HUES48 (cell line): ENCODE data around the gene FGFR1OP2.

ENCODE experiments used
- H3K27ac ChIP-seq: one replicate; pipeline ENCODE4 v1.7.0; 2013; ENCODE audit warnings: low read depth, low read length, inconsistent platforms
- H3K27me3 ChIP-seq: 2 replicates; pipeline ENCODE4 v1.6.1; 2013; ENCODE audit warnings: mild to moderate bottlenecking, low read length; ENCODE audit not compliant: control insufficient read depth, insufficient read depth
- H3K36me3 ChIP-seq: 2 replicates; pipeline ENCODE4 v1.6.1; 2013; ENCODE audit warnings: low read length; ENCODE audit not compliant: control insufficient read depth, insufficient read depth
- H3K4me1 ChIP-seq: 2 replicates; pipeline ENCODE4 v1.6.1; 2013; ENCODE audit warnings: mild to moderate bottlenecking, low read length; ENCODE audit not compliant: control insufficient read depth, insufficient read depth
- H3K4me3 ChIP-seq: 2 replicates; pipeline ENCODE4 v1.5.1; 2013; ENCODE audit warnings: mild to moderate bottlenecking, low read depth, low read length
- H3K9ac ChIP-seq: 2 replicates; pipeline ENCODE4 v1.6.1; 2013; ENCODE audit warnings: mild to moderate bottlenecking, low read depth, low read length, moderate library complexity
- H3K9me3 ChIP-seq: 2 replicates; pipeline ENCODE4 v1.6.1; 2013; ENCODE audit warnings: low read length; ENCODE audit not compliant: control insufficient read depth, insufficient read depth

Gene FGFR1OP2

DNA sequence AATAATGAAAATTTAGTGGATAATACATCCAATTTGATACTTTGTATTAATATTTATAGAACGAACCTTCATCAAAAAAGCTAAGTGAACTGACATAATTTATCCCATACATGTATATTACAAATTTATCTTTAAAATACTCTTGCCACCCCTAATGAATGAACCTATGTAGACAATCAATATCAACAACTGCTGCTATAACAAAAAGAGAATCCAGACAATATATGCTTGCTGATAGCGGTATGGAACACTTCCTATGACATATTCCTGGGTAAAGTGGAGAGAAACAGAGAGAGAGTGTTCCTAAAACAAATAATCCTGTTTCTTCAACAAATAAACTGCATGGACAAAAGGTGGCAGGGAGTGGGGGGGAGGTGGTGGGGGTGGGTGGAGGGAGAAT is 44.6 kb downstream of the FGFR1OP2 start:
- Histone ChIP-seq H3K4me3 (no peak overlapping the region), H3K36me3 (peaks cover 53% of the 10 kb centered on the region)

DNA sequence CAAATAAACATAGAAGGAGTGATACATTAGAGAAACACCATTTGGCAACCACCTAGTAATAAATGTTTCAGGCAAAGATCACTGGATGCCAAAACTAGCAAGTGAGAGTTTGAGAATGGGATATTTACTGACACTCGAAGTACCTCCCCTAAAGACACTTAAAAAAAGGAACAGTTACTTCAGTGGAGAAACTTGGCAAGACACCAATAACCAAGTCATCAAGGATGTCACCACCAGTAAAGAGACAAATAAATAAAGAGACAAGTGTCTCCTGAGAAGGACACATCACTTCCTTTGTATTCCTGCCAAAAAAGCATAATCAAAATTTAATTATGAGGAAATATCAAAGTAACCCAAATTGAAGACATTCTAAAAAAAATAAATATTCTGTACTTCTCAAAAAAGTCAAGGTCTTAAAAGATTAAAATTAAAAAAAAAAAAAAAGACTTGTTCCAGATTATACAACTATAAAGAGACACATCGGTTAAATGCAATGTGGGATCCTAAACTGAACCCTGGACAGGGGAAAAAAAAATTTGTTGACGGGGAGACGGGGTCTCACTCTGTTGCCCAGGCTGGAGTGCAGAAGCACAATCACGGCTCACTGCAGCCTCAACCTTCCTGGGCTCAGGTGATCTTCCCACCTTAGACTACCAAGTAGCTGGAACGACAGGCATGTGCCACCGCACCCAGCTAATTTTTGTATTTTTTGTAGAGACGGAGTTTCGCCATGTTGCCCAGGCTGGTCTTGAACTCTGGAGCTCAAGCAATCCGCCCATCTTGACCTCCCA is 49.6 kb downstream of the FGFR1OP2 start:
- Histone ChIP-seq H3K4me3 (no peak overlapping the region), H3K27ac (no peak overlapping the region), H3K36me3 (peaks cover 52% of the 10 kb centered on the region), H3K4me1 (no peaks in the 10 kb centered on the region), H3K9ac (no peak overlapping the region), H3K9me3 (no peaks in the 10 kb centered on the region), H3K27me3 (no peaks in the 10 kb centered on the region)

More for the DNA sequence above, 44.6 kb downstream of the FGFR1OP2 start:
- no peaks in the 10 kb centered on the region for H3K27me3 ChIP-seq
- H3K27ac ChIP-seq = no peak overlapping the region
- H3K9me3 ChIP-seq = no peaks in the 10 kb centered on the region
- H3K4me1 ChIP-seq = no peaks in the 10 kb centered on the region
- no peak overlapping the region for H3K9ac ChIP-seq

DNA sequence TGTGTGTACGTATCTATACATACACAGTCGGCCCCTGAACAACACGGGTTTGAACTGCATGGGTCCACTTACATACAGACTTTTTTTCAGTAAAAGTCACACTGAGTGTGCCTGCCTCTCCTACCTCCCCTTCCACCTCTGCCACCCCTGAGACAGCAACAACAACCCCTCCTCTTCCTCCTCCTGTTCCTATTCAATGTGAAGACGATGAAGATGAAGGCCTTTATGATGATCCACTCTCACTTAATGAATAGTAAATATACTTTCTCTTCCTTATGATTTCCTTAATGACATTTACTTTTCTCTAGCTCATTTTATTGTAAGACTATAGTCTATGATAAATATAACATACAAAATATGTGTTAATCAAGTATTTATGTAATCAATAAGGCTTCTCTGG is 50.4 kb downstream of the FGFR1OP2 start:
- no peaks in the 10 kb centered on the region for H3K27me3 ChIP-seq
- no peaks in the 10 kb centered on the region for H3K4me1 ChIP-seq
- H3K9ac ChIP-seq = no peak overlapping the region
- no peak overlapping the region for H3K4me3 ChIP-seq
- no peak overlapping the region for H3K27ac ChIP-seq
- no peaks in the 10 kb centered on the region for H3K9me3 ChIP-seq
- H3K36me3 ChIP-seq = peaks cover 54% of the 10 kb centered on the region

DNA sequence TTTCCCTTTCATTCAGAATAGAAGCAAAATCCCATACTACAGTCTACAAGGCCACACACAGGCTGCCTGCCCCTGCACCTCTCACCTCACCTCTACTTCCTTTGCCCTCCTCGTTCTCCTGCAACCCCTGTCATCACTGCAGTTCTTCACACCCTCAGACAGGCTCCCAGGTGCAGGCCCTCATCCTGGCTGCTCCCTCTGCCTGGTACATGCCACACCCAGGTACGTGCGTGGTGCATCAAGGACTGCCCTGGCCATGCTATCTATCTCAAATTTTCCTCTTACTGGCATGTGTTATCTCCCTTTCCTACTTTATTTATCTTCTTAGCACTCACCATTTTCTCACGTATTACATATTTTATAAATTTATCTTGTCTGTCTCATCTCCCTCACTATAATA is 51.6 kb downstream of the FGFR1OP2 start:
- no peak overlapping the region for H3K4me3 ChIP-seq
- no peak overlapping the region for H3K27ac ChIP-seq
- H3K36me3 ChIP-seq = peaks cover 55% of the 10 kb centered on the region
- no peaks in the 10 kb centered on the region for H3K4me1 ChIP-seq
- no peak overlapping the region for H3K9ac ChIP-seq
- no peaks in the 10 kb centered on the region for H3K9me3 ChIP-seq
- no peaks in the 10 kb centered on the region for H3K27me3 ChIP-seq

DNA sequence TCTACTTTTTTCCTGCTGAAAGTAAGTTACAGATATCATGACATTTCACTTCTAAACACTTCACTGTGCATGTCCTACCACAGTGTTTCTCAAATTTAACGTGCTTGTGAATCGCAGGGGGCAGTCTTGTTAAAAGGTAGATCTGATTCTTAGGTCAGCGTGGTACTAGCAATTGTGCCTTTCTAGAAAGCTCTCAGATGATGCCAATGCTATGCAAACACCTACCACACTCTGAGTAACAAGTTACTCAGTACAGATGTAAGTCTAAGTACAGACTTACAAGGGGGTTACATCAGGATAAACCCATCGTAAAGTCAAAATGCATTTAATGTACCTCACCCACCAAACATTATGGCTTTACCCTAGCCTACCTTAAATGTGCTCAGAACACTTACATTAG is 53.6 kb downstream of the FGFR1OP2 start:
- H3K4me1 ChIP-seq = no peaks in the 10 kb centered on the region
- H3K4me3 ChIP-seq = no peak overlapping the region
- H3K9me3 ChIP-seq = no peaks in the 10 kb centered on the region
- no peaks in the 10 kb centered on the region for H3K27me3 ChIP-seq
- no peak overlapping the region for H3K9ac ChIP-seq
- H3K27ac ChIP-seq = no peak overlapping the region
- H3K36me3 ChIP-seq = peaks cover 66% of the 10 kb centered on the region

DNA sequence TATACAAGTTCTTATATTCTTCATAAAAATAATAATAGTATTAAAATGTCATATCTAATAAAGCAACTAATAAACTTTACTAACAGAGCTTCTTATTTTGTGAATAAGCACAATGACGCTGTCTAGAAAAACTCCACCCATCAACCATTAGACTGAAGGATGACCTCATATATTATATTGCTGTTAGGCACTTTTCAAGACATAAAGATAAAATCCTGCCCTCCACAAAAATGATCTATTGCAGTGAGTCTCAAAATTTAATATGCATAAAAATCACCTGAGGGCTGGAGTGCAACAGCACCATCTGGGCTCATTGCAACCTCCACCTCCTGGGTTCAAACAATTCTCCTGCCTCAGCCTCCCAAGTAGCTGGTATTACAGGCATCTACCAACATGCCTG is 55.8 kb downstream of the FGFR1OP2 start:
- peaks cover 72% of the 10 kb centered on the region for H3K36me3 ChIP-seq
- H3K27me3 ChIP-seq = no peaks in the 10 kb centered on the region
- H3K9me3 ChIP-seq = no peaks in the 10 kb centered on the region
- no peaks in the 10 kb centered on the region for H3K4me1 ChIP-seq
- H3K9ac ChIP-seq = no peak overlapping the region
- no peak overlapping the region for H3K4me3 ChIP-seq
- H3K27ac ChIP-seq = no peak overlapping the region

DNA sequence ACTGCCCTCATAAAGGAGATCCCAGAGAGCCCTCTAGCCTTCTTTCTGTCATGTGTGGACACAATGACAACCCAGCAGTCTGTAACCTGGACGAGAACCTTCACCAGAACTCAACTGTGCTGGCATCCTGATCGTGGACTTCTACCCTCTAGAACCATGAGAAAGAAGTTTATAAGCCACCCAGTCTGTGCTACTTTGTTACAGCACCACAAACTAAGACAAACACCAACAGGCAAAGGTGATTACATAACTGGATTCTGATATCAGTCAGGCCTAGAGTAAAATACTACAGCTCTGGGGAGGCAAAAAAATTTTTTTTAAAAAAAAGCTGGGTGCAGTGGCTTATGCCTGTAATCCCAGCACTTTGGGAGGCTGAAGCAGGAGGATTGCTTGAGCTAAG is 57.4 kb downstream of the FGFR1OP2 start:
- no peaks in the 10 kb centered on the region for H3K9me3 ChIP-seq
- H3K27ac ChIP-seq = no peak overlapping the region
- no peak overlapping the region for H3K9ac ChIP-seq
- no peaks in the 10 kb centered on the region for H3K4me1 ChIP-seq
- no peak overlapping the region for H3K4me3 ChIP-seq
- H3K27me3 ChIP-seq = no peaks in the 10 kb centered on the region
- peaks cover 67% of the 10 kb centered on the region for H3K36me3 ChIP-seq

DNA sequence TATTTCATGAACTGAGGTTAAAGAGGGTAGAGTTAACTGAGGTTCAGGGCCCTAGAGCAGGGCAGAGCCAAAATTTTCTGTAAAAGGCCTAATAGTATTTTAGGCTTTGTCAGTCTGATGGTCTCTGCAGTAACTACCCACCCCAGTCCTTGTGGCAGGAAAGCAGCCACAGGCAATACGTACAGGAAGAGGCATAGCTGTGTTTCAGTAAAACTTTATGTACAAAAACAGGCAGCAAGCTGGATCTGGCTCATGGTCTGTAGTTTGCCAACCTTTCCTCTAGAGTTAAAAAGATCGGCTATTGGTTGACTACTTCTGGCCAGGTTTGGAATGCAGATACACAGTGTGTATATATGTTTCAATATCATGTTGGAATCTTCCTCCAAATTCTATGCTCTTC is 58.7 kb downstream of the FGFR1OP2 start:
- Histone ChIP-seq H3K4me3 (no peak overlapping the region), H3K36me3 (peaks cover 65% of the 10 kb centered on the region), H3K27me3 (no peaks in the 10 kb centered on the region), H3K27ac (no peak overlapping the region), H3K4me1 (no peaks in the 10 kb centered on the region), H3K9me3 (no peaks in the 10 kb centered on the region), H3K9ac (no peak overlapping the region)

DNA sequence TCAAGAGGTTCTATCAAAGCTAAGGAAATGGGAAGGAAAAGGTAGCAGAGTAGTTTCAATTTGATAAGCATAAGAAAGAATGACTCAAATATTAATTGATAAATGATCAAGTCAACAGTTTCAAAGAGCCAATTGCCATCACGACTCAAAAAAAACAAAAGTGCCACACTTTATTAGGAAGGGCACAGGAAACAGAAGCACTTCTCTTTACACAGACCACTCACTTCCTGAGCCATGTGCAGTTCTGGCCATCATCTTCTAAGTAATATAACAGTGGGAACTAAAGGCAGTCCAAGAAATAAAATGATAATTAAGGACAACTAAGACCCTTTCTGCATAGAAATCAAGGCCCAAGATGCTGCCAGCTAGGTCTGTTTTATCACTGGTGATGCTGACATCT is 62.7 kb downstream of the FGFR1OP2 start:
- H3K36me3 ChIP-seq = peaks cover 37% of the 10 kb centered on the region
- H3K27ac ChIP-seq = no peak overlapping the region
- H3K9ac ChIP-seq = no peak overlapping the region
- H3K4me1 ChIP-seq = no peaks in the 10 kb centered on the region
- no peaks in the 10 kb centered on the region for H3K9me3 ChIP-seq
- H3K27me3 ChIP-seq = no peaks in the 10 kb centered on the region
- H3K4me3 ChIP-seq = no peak overlapping the region

DNA sequence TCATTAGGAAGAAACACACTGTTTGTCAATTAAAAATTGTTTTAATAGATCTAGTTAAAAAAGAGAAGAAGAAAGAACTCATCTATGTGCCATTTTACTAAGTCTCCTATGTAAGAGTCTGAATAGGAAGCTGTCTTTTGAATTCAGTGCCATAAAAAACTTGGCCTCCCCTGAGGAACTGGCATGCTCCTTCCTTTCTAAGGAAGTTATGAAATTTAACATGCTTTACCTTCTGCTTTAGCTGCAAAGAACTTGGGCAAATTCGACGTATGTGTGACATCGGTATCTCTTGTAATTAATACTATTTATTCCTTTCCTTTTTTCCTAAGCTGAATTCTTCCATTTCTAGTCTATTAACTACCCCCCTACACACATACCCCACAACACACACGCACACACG is 63.4 kb downstream of the FGFR1OP2 start:
- peaks cover 30% of the 10 kb centered on the region for H3K36me3 ChIP-seq
- H3K4me3 ChIP-seq = no peak overlapping the region
- no peak overlapping the region for H3K27ac ChIP-seq
- H3K9ac ChIP-seq = no peak overlapping the region
- no peaks in the 10 kb centered on the region for H3K4me1 ChIP-seq
- H3K27me3 ChIP-seq = no peaks in the 10 kb centered on the region
- H3K9me3 ChIP-seq = no peaks in the 10 kb centered on the region

DNA sequence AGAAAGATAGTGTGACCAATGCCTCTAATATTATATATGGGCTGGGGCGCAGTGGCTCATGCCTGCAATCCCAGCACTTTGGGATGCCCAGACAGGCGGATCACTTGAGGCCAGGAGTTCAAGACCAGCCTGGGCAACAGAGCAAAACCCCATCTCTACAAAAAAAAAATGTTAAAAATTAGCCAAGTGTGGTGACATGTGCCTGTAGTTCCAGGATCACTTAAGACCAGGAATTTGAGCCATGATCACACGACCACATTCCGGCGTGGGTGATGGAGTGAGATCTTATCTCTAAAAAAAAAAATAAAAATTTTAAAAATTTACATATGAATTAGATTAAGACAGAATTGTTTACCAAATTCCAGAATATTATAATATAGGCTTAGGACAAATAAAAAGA is 63.9 kb downstream of the FGFR1OP2 start:
- H3K4me1 ChIP-seq = no peaks in the 10 kb centered on the region
- no peaks in the 10 kb centered on the region for H3K9me3 ChIP-seq
- peaks cover 26% of the 10 kb centered on the region for H3K36me3 ChIP-seq
- H3K27ac ChIP-seq = no peak overlapping the region
- H3K9ac ChIP-seq = no peak overlapping the region
- H3K4me3 ChIP-seq = no peak overlapping the region
- H3K27me3 ChIP-seq = no peaks in the 10 kb centered on the region
